Keratinocyte (primary cell): ENCODE results near the gene MMP24. TPM values are rescaled to one million over a fixed set of nuclear protein-coding genes. Genes with fewer than 3 reads are reported as not detected.
"Not testable (repeated sequence)": the region's sequence is repeated elsewhere in the genome, so short reads cannot be mapped to it uniquely, and the experiment has no call there.

Experiments
- DNase-seq: peaks from one replicate; pipeline ENCODE4 v3.0.0-alpha.2; 2011; ENCODE audit warnings: low read depth, missing footprints, low spot score
- FAIRE-seq: peaks from 2 replicates; lab custom pipeline; 2011; peaks lifted over from hg19 to GRCh38; lab: Jason Lieb, UNC
- H2AFZ ChIP-seq: 2 replicates; pipeline ENCODE4 v1.6.0; 2012; ENCODE audit warnings: low read length, control low read depth, inconsistent platforms; ENCODE audit not compliant: control insufficient read depth
- H3K27ac ChIP-seq: 2 replicates; pipeline ENCODE4 v1.5.1; 2011; ENCODE audit warnings: low read length; ENCODE audit not compliant: control insufficient read depth, insufficient read depth
- H3K27me3 ChIP-seq: 3 replicates; pipeline ENCODE4 v1.6.0; 2011; ENCODE audit warnings: low read length; ENCODE audit not compliant: control insufficient read depth, insufficient read depth; ENCODE audit errors: extremely low read depth
- H3K36me3 ChIP-seq, 2 experiments: 2 replicates in 1 of 2; 3 replicates in 1 of 2; pipeline ENCODE4 v1.5.1; 2011; ENCODE audit warnings: low read length in 2 of 2, mild to moderate bottlenecking in 1 of 2; ENCODE audit not compliant: control insufficient read depth in 2 of 2, insufficient read depth in 2 of 2; ENCODE audit errors: extremely low read depth in 1 of 2
- H3K4me1 ChIP-seq: 3 replicates; pipeline ENCODE4 v1.5.1; 2011; ENCODE audit warnings: low read length; ENCODE audit not compliant: control insufficient read depth, insufficient read depth; ENCODE audit errors: extremely low read depth
- H3K4me2 ChIP-seq: 3 replicates; pipeline ENCODE4 v1.6.0; 2011; ENCODE audit warnings: low read depth, low read length; ENCODE audit not compliant: control insufficient read depth, insufficient read depth; ENCODE audit errors: extremely low read depth
- H3K4me3 ChIP-seq, 3 experiments: fragments of 200-600 bp in 1 of 3; sonication (generic) in 1 of 3; 2 replicates in 2 of 3; 3 replicates in 1 of 3; pipeline ENCODE4 v1.5.1; 2011 to 2016; ENCODE audit warnings: low read length in 3 of 3, mild to moderate bottlenecking in 3 of 3, control low read depth in 2 of 3, inconsistent platforms in 1 of 3, low read depth in 1 of 3, mixed read lengths in 1 of 3, mixed run types in 1 of 3, moderate library complexity in 1 of 3; ENCODE audit not compliant: control insufficient read depth in 2 of 3, insufficient read depth in 2 of 3; ENCODE audit errors: extremely low read depth in 1 of 3
- H3K79me2 ChIP-seq: 2 replicates; pipeline ENCODE4 v1.6.0; 2012; ENCODE audit warnings: low read length; ENCODE audit not compliant: control insufficient read depth, insufficient read depth
- H3K9ac ChIP-seq: 3 replicates; pipeline ENCODE4 v1.6.0; 2011; ENCODE audit warnings: low read length; ENCODE audit not compliant: control insufficient read depth, insufficient read depth; ENCODE audit errors: extremely low read depth
- H3K9me1 ChIP-seq: 3 replicates; pipeline ENCODE4 v1.6.0; 2011; ENCODE audit warnings: low read length; ENCODE audit not compliant: control insufficient read depth, insufficient read depth; ENCODE audit errors: extremely low read depth
- H3K9me3 ChIP-seq: 2 replicates; pipeline ENCODE4 v1.5.1; 2012; ENCODE audit warnings: low read depth, low read length; ENCODE audit not compliant: control insufficient read depth
- H4K20me1 ChIP-seq: 3 replicates; pipeline ENCODE4 v1.6.0; 2011; ENCODE audit warnings: low read length; ENCODE audit not compliant: control insufficient read depth, insufficient read depth; ENCODE audit errors: extremely low read depth
- EZH2 ChIP-seq: IDR thresholded peaks from one replicate; pipeline ENCODE4 v1.6.1; 2012; ENCODE audit warnings: inconsistent platforms, mild to moderate bottlenecking, low read length, moderate library complexity
- dilution Hi-C: fragments of 300-500 bp; cut with MboI; formaldehyde crosslinking; loops from one replicate; pipeline ENCODE4 v1.7.0; 2020; ENCODE audit warnings: low sequenced_read_pairs; ENCODE audit not compliant: extremely low pct_ligation_motif_present
- polyA plus RNA-seq, 5 experiments: library from polyadenylated mRNA; depleted of rRNA in 3 of 5; stranded (reverse) in 3 of 5; stranded (forward) in 1 of 5; unstranded in 1 of 5; fragments of >200 nt; gene quantifications; 1 replicate in 1 of 5; 2 replicates in 3 of 5; 3 replicates in 1 of 5; pipeline versions ENCODE4 v1.2.1 to v1.2.3, GENCODE V29; 2011 to 2012; ENCODE audit warnings: missing spikeins in 2 of 5, low read depth in 1 of 5, low replicate concordance in 1 of 5
- TF ChIP-seq, protein P1 (sequence below), 3 experiments: IDR thresholded peaks in 1 of 3; conservative IDR thresholded peaks in 1 of 3; optimal IDR thresholded peaks in 1 of 3; 2 replicates in 2 of 3; 3 replicates in 1 of 3; pipeline versions ENCODE3 to v1.5.1; 2011; ENCODE audit warnings: low read length in 3 of 3, mild to moderate bottlenecking in 3 of 3, moderate library complexity in 2 of 3, control low read depth in 1 of 3, inconsistent platforms in 1 of 3; ENCODE audit not compliant: insufficient read depth in 2 of 3; ENCODE audit errors: extremely low read depth in 1 of 3

MMP24 gene
- polyA plus RNA-seq, 1 donor (not counting 4 experiments of a cell fraction or from before 2014, with no cell fraction given): not detected

- Histone ChIP-seq H3K27me3 (no peaks in the 10 kb centered on the region), H3K9me3 (peaks cover 3% of the 10 kb centered on the region), H3K4me1 (peaks cover 3% of the 10 kb centered on the region), H3K79me2 (no peaks in the 10 kb centered on the region), H3K4me2 (no peak overlapping the region), H3K9ac (no peak overlapping the region), H3K9me1 (no peaks in the 10 kb centered on the region), H4K20me1 (no peaks in the 10 kb centered on the region), H3K27ac (peak overlapping the region; percentile 28), H3K36me3 (no peaks in the 10 kb centered on the region), H2AFZ (no peak overlapping the region), H3K4me3 (no peak overlapping the region)
- FAIRE-seq: no peak
- dilution Hi-C loops: no loop called here
- DNase-seq: no peak
- TF ChIP-seq EZH2: no peak
- TF ChIP-seq, protein P1, sequence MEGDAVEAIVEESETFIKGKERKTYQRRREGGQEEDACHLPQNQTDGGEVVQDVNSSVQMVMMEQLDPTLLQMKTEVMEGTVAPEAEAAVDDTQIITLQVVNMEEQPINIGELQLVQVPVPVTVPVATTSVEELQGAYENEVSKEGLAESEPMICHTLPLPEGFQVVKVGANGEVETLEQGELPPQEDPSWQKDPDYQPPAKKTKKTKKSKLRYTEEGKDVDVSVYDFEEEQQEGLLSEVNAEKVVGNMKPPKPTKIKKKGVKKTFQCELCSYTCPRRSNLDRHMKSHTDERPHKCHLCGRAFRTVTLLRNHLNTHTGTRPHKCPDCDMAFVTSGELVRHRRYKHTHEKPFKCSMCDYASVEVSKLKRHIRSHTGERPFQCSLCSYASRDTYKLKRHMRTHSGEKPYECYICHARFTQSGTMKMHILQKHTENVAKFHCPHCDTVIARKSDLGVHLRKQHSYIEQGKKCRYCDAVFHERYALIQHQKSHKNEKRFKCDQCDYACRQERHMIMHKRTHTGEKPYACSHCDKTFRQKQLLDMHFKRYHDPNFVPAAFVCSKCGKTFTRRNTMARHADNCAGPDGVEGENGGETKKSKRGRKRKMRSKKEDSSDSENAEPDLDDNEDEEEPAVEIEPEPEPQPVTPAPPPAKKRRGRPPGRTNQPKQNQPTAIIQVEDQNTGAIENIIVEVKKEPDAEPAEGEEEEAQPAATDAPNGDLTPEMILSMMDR (optimal IDR thresholded peaks at IDR 0.05 in 1 of 3, IDR thresholded peaks at IDR 0.05 in 1 of 3, conservative IDR thresholded peaks at IDR 0.05 in 1 of 3; ENCODE audit: extremely low read depth in 1 of 3, insufficient read depth in 2 of 3, low read length in 3 of 3): no peak
Measured at GRCh38 chr20:35200267-35200666, 26.2 kb upstream of the MMP24 start.

DNA sequence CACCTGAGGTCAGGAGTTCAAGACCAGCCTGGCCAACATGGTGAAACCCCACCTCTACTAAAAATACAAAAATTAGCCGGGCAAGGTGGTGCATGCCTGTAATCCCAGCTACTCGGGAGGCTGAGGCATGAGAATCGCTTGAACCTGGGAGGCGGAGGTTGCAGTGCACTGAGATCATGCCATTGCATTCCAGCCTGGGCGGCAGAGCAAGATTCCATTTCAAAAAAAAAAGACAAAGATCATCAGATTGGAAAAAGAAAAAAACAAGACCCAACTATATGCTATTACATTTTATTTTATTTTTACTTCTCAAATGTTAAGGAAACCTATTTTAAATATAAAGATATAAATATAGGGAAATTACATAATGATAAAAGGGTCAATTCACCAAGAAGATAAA is 25.0 kb upstream of the MMP24 start:
- FAIRE-seq, dilution Hi-C loops: not testable (repeated sequence)

GRCh38 chr20:35206802-35207201 is 19.7 kb upstream of the MMP24 start:
- Histone ChIP-seq H3K9ac (no peak overlapping the region), H3K4me3 (no peak overlapping the region), H3K9me1 (no peaks in the 10 kb centered on the region), H3K4me1 (no peaks in the 10 kb centered on the region), H3K27me3 (no peaks in the 10 kb centered on the region), H3K36me3 (no peaks in the 10 kb centered on the region), H4K20me1 (no peaks in the 10 kb centered on the region), H3K9me3 (no peaks in the 10 kb centered on the region), H3K4me2 (no peak overlapping the region), H3K79me2 (no peaks in the 10 kb centered on the region), H3K27ac (no peak overlapping the region), H2AFZ (no peak overlapping the region)
- no peak for TF ChIP-seq EZH2
- TF ChIP-seq, protein P1 (optimal IDR thresholded peaks at IDR 0.05 in 1 of 3, IDR thresholded peaks at IDR 0.05 in 1 of 3, conservative IDR thresholded peaks at IDR 0.05 in 1 of 3; ENCODE audit: extremely low read depth in 1 of 3, insufficient read depth in 2 of 3, low read length in 3 of 3): no peak
- no peak for DNase-seq
- dilution Hi-C loops: no loop called here
- FAIRE-seq: peak; percentile 17

More for the DNA sequence above, 25.0 kb upstream of the MMP24 start:
- H3K79me2 ChIP-seq, H3K4me1 ChIP-seq, DNase-seq, H3K36me3 ChIP-seq, H3K9me3 ChIP-seq, H3K9ac ChIP-seq, H2AFZ ChIP-seq, H4K20me1 ChIP-seq, H3K27ac ChIP-seq, H3K27me3 ChIP-seq, H3K4me2 ChIP-seq, H3K9me1 ChIP-seq, H3K4me3 ChIP-seq: not testable (repeated sequence)
